Right kidney (tissue), 9 donors: Measurements from ENCODE around the gene GAS2L3.
"Not testable (repeated sequence)": the region's sequence is repeated elsewhere in the genome, so short reads cannot be mapped to it uniquely, and the experiment has no call there.

Experiments used
- DNase-seq: peaks from one replicate; pipeline ENCODE4 v3.0.0-alpha.2; 2016
- long read RNA-seq, 8 donors: transcript quantifications; one replicate each; lab custom pipeline, GENCODE V29; 2026

GAS2L3 gene
- long read RNA-seq, donor 1, partial matches to known transcripts, result 0 of 3 reads
- long read RNA-seq, donor 1, other reads (novel, unspliced or antisense), result 0 of 3 reads
- long read RNA-seq, donor 2, partial matches to known transcripts, result 0 of 1 reads
- long read RNA-seq, donor 2, other reads (novel, unspliced or antisense), result 0 of 1 reads
- long read RNA-seq, donor 3, result 0 reads
- long read RNA-seq, donor 4, partial matches to known transcripts, result 0 of 1 reads
- long read RNA-seq, donor 4, other reads (novel, unspliced or antisense), result 0 of 1 reads
- long read RNA-seq, donor 5, partial matches to known transcripts, result 0 of 1 reads
- long read RNA-seq, donor 5, other reads (novel, unspliced or antisense), result 0 of 1 reads
- long read RNA-seq, donor 6, partial matches to known transcripts, result 0 of 2 reads
- long read RNA-seq, donor 6, other reads (novel, unspliced or antisense), result 0 of 2 reads
- long read RNA-seq, donor 7, partial matches to known transcripts, result 18 of 21 reads
- long read RNA-seq, donor 7, other reads (novel, unspliced or antisense), result 0 of 21 reads
- long read RNA-seq, donor 8, result 0 reads

- DNase-seq, result peak; percentile 95
These were observed at the start of gene GAS2L3 for GRCh38 chr12:100573292-100574186. TSS of gene GAS2L3 (plus strand) at chr12:100573684. CDS start at chr12:100594905, 21,221 bp downstream.

GRCh38 chr12:100528034-100528433 lies 45.5 kb upstream of the GAS2L3 start:
- no peak for DNase-seq

- no peak for DNase-seq
These were observed 44.9 kb upstream of the GAS2L3 start for GRCh38 chr12:100528471-100529127.

GRCh38 chr12:100529756-100530350 lies 43.6 kb upstream of the GAS2L3 start:
- no peak for DNase-seq

GRCh38 chr12:100533376-100533775 lies 40.1 kb upstream of the GAS2L3 start:
- no peak for DNase-seq

- no peak for DNase-seq
These were observed 38.8 kb upstream of the GAS2L3 start for GRCh38 chr12:100534625-100535227.

- DNase-seq, result no peak
These were observed 34.3 kb upstream of the GAS2L3 start for GRCh38 chr12:100539202-100539601.

GRCh38 chr12:100544165-100544564 lies 29.3 kb upstream of the GAS2L3 start:
- no peak for DNase-seq

- DNase-seq, result no peak
These were observed 28.4 kb upstream of the GAS2L3 start for GRCh38 chr12:100545092-100545491.

- DNase-seq, result no peak
These were observed 19.5 kb upstream of the GAS2L3 start for GRCh38 chr12:100553936-100554335.

GRCh38 chr12:100554608-100555077 lies 18.8 kb upstream of the GAS2L3 start:
- DNase-seq, result peak; percentile 45

GRCh38 chr12:100555722-100556121 lies 17.8 kb upstream of the GAS2L3 start:
- no peak for DNase-seq

GRCh38 chr12:100557357-100557756 lies 16.1 kb upstream of the GAS2L3 start:
- no peak for DNase-seq

- DNase-seq, result not testable (repeated sequence)
These were observed 14.2 kb upstream of the GAS2L3 start for GRCh38 chr12:100559261-100559660.

- no peak for DNase-seq
These were observed 9.4 kb upstream of the GAS2L3 start for GRCh38 chr12:100564090-100564489.

GRCh38 chr12:100564905-100565467 lies 8.5 kb upstream of the GAS2L3 start:
- no peak for DNase-seq

GRCh38 chr12:100565987-100566545 lies 7.4 kb upstream of the GAS2L3 start:
- DNase-seq, result no peak

GRCh38 chr12:100566887-100567637 lies 6.4 kb upstream of the GAS2L3 start:
- no peak for DNase-seq

- no peak for DNase-seq
These were observed 5.5 kb upstream of the GAS2L3 start for GRCh38 chr12:100567945-100568344.

- DNase-seq, result no peak
These were observed 1.3 kb upstream of the GAS2L3 start for GRCh38 chr12:100572184-100572583.
